Measurements from ENCODE around the gene TMED10. TPM values are rescaled to one million over a fixed set of nuclear protein-coding genes. Genes with fewer than 3 reads are reported as not detected.

The TMED10 gene
- total RNA-seq, 1 experiment from 2014 or later, result 255 TPM

GRCh38 chr14:75181293-75182062 is 5.1 kb upstream of the TMED10 start:
- no peak for DNase-seq
- H3K27me3 ChIP-seq (replicated peaks; ENCODE audit: control insufficient read depth, insufficient read depth, low read length), result no peaks in the 10 kb centered on the region
- Mint-ChIP-seq H3K36me3 (ENCODE audit: insufficient read depth, unreplicated experiment) (peaks cover 13% of the 10 kb centered on the region), H3K4me1 (ENCODE audit: low read depth, unreplicated experiment) (peaks cover 21% of the 10 kb centered on the region), H3K27ac (ENCODE audit: unreplicated experiment) (no peak overlapping the region), H3K9me3 (ENCODE audit: unreplicated experiment) (no peaks in the 10 kb centered on the region), H3K4me3 (ENCODE audit: unreplicated experiment) (no peak overlapping the region), H3K27me3 (ENCODE audit: insufficient read depth, unreplicated experiment) (no peaks in the 10 kb centered on the region)
- BruUV-seq (replicated peaks), result no TSS peak
- ChIA-PET CTCF (no interaction called here), POLR2A (interaction anchor here (0.6 to 0.9 kb wide), 5 partner anchors 8 to 102 kb away, joined by 3 to 14 read pairs (median 4); no protein-coding TSS in a partner anchor)
- TF ChIP-seq, protein P1, sequence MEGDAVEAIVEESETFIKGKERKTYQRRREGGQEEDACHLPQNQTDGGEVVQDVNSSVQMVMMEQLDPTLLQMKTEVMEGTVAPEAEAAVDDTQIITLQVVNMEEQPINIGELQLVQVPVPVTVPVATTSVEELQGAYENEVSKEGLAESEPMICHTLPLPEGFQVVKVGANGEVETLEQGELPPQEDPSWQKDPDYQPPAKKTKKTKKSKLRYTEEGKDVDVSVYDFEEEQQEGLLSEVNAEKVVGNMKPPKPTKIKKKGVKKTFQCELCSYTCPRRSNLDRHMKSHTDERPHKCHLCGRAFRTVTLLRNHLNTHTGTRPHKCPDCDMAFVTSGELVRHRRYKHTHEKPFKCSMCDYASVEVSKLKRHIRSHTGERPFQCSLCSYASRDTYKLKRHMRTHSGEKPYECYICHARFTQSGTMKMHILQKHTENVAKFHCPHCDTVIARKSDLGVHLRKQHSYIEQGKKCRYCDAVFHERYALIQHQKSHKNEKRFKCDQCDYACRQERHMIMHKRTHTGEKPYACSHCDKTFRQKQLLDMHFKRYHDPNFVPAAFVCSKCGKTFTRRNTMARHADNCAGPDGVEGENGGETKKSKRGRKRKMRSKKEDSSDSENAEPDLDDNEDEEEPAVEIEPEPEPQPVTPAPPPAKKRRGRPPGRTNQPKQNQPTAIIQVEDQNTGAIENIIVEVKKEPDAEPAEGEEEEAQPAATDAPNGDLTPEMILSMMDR (IDR thresholded peaks at IDR 0.05; ENCODE audit: insufficient read depth in 1 of 2, low read depth in 1 of 2, low read length in 1 of 2, severe bottlenecking in 1 of 2, unreplicated experiment in 1 of 2), result no peak
- H3K4me3 ChIP-seq (ENCODE audit: low read depth, low read length), result no peak overlapping the region
- intact Hi-C loops (cut with micrococcal nuclease; ENCODE audit: unreplicated experiment), result loop anchor here (2.0 kb wide), 1 partner anchor 77 kb away; no protein-coding TSS in a partner anchor
- H3K4me1 ChIP-seq, result peaks cover 32% of the 10 kb centered on the region
- no peaks in the 10 kb centered on the region for H3K9me3 ChIP-seq
- no peaks in the 10 kb centered on the region for H3K36me3 ChIP-seq (ENCODE audit: control insufficient read depth, insufficient read depth, low read length)

- Mint-ChIP-seq H3K36me3 (ENCODE audit: insufficient read depth, unreplicated experiment) (peaks cover 12% of the 10 kb centered on the region), H3K27ac (ENCODE audit: unreplicated experiment) (peak overlapping the region; percentile 99), H3K4me1 (ENCODE audit: low read depth, unreplicated experiment) (peaks cover 12% of the 10 kb centered on the region), H3K9me3 (ENCODE audit: unreplicated experiment) (no peaks in the 10 kb centered on the region), H3K27me3 (ENCODE audit: insufficient read depth, unreplicated experiment) (no peaks in the 10 kb centered on the region), H3K4me3 (ENCODE audit: unreplicated experiment) (peak overlapping the region; percentile 99)
- Histone ChIP-seq H3K4me1 (no peaks in the 10 kb centered on the region), H3K9me3 (no peaks in the 10 kb centered on the region), H3K27me3 (replicated peaks; ENCODE audit: control insufficient read depth, insufficient read depth, low read length) (no peaks in the 10 kb centered on the region), H3K4me3 (ENCODE audit: low read depth, low read length) (peak overlapping the region; percentile 91), H3K36me3 (ENCODE audit: control insufficient read depth, insufficient read depth, low read length) (no peaks in the 10 kb centered on the region)
- no peak for DNase-seq
- no TSS peak for BruUV-seq (replicated peaks)
- TF ChIP-seq, protein P1 (IDR thresholded peaks at IDR 0.05; ENCODE audit: insufficient read depth in 1 of 2, low read depth in 1 of 2, low read length in 1 of 2, severe bottlenecking in 1 of 2, unreplicated experiment in 1 of 2), result no peak
- ChIA-PET POLR2A (interaction anchor here (1.1 kb wide), 1 partner anchor 83 kb away, joined by 3 read pairs; no protein-coding TSS in a partner anchor), CTCF (no interaction called here)
- intact Hi-C loops (cut with micrococcal nuclease; ENCODE audit: unreplicated experiment), result loop anchor here (1.0 to 2.0 kb wide), 4 partner anchors 23 to 119 kb away; partner anchors contain the start of gene FOS
These were observed 703 bp downstream of the TMED10 start for GRCh38 chr14:75175677-75176141.

DNA sequence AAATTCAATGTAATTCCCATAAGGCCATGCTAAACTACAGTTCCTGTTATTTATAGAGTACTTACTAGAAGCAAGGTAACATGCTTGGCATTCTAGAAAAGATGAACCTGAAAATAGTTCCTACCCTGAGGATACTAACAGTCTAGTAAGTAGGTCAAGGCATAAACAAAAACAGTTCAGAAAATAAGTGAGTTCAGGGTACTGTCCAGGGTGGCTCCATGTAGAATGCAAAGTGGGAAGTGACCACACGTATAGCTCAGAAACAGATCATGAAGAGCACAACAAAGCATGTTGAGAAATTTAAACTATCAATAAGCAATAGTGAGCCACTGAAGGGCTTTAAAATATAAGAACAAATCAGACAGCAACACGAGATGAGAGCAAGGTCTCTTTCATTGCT is 2.3 kb downstream of the TMED10 start:
- TF ChIP-seq, protein P1 (IDR thresholded peaks at IDR 0.05; ENCODE audit: insufficient read depth in 1 of 2, low read depth in 1 of 2, low read length in 1 of 2, severe bottlenecking in 1 of 2, unreplicated experiment in 1 of 2), result no peak
- H3K9me3 Mint-ChIP-seq (ENCODE audit: unreplicated experiment), result no peaks in the 10 kb centered on the region
- intact Hi-C loops (cut with micrococcal nuclease; ENCODE audit: unreplicated experiment), result no loop called here
- peaks cover 12% of the 10 kb centered on the region for H3K36me3 Mint-ChIP-seq (ENCODE audit: insufficient read depth, unreplicated experiment)
- Histone ChIP-seq H3K4me3 (ENCODE audit: low read depth, low read length) (no peak overlapping the region), H3K27me3 (replicated peaks; ENCODE audit: control insufficient read depth, insufficient read depth, low read length) (no peaks in the 10 kb centered on the region), H3K36me3 (ENCODE audit: control insufficient read depth, insufficient read depth, low read length) (no peaks in the 10 kb centered on the region), H3K4me1 (no peaks in the 10 kb centered on the region), H3K9me3 (no peaks in the 10 kb centered on the region)
- peaks cover 12% of the 10 kb centered on the region for H3K4me1 Mint-ChIP-seq (ENCODE audit: low read depth, unreplicated experiment)
- H3K4me3 Mint-ChIP-seq (ENCODE audit: unreplicated experiment), result no peak overlapping the region
- ChIA-PET POLR2A (interaction anchor here (0.6 kb wide), 1 partner anchor 47 kb away, joined by 3 read pairs; the partner anchor contains the start of gene NEK9), CTCF (no interaction called here)
- H3K27me3 Mint-ChIP-seq (ENCODE audit: insufficient read depth, unreplicated experiment), result no peaks in the 10 kb centered on the region
- H3K27ac Mint-ChIP-seq (ENCODE audit: unreplicated experiment), result no peak overlapping the region
- BruUV-seq (replicated peaks), result no TSS peak
- DNase-seq, result no peak
